Ureter (tissue), 1 donor: ENCODE data around the gene ZMYND15. TPM values are rescaled to one million over a fixed set of nuclear protein-coding genes. Genes with fewer than 3 reads are reported as not detected.

ENCODE experiments used
- DNase-seq: peaks from one replicate; pipeline ENCODE4 v3.0.0-alpha.2; 2020; ENCODE audit warnings: low spot score
- total RNA-seq: library from RNA; stranded (reverse); gene quantifications from one replicate; pipeline ENCODE4 v1.2.4, GENCODE V29; 2023
- donor health status: DM: yes; HTN: yes; CAD: no.

The ZMYND15 gene
- total RNA-seq, 1 donor from 2014 or later: 1.7 TPM

GRCh38 chr17:4716081-4716480 lies 23.6 kb upstream of the ZMYND15 start:
- DNase-seq: no peak

GRCh38 chr17:4717791-4718190 lies 21.8 kb upstream of the ZMYND15 start:
- DNase-seq: no peak

DNA sequence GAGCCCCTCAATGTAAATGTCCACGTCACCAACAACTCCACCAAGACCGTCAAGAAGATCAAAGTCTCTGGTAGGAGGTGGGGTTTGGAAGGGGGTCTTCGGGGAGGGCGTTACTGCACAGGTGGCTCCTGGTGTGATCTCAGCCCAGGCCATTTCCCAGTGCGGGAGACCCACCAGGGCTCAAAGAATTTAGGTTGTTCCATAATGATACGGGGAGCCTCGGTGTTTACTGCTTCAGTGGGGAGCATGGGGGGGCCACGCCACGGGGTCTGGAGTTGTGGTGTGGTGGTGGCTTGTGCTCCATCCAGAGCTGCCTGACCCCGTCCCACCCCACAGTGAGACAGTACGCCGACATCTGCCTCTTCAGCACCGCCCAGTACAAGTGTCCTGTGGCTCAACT lies 21.4 kb upstream of the ZMYND15 start:
- no peak for DNase-seq

GRCh38 chr17:4719146-4719545 lies 20.5 kb upstream of the ZMYND15 start:
- no peak for DNase-seq

DNA sequence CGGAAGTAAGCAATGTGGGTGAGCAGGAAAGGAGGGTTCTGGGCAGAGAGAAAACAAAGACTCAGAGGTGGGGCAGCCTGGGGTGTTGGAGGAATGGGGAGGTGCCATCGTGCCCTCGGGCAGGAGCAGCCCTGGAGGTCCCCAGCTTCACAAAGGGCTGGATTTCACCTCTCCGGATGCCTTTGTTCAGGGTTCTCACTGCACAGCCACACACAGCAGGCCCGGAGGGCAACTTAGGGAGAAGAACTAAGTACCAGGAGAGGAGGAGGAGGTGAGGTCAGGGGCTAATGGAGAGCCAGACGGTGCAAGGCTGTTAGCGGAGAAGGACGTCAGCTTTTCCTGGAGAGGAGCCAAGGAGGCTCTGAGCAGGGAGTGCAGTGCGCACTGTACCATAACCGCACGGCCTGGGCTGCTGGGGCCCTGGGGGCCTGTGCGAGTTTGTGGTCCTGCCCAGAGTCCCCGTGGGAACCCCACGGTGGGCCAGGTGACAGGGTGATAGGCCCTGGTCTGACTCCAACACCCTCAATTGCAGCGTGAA lies 19.9 kb upstream of the ZMYND15 start:
- DNase-seq: no peak

GRCh38 chr17:4720787-4721186 lies 18.8 kb upstream of the ZMYND15 start:
- DNase-seq: no peak

GRCh38 chr17:4721203-4722135 lies 18.2 kb upstream of the ZMYND15 start:
- DNase-seq: no peak

DNA sequence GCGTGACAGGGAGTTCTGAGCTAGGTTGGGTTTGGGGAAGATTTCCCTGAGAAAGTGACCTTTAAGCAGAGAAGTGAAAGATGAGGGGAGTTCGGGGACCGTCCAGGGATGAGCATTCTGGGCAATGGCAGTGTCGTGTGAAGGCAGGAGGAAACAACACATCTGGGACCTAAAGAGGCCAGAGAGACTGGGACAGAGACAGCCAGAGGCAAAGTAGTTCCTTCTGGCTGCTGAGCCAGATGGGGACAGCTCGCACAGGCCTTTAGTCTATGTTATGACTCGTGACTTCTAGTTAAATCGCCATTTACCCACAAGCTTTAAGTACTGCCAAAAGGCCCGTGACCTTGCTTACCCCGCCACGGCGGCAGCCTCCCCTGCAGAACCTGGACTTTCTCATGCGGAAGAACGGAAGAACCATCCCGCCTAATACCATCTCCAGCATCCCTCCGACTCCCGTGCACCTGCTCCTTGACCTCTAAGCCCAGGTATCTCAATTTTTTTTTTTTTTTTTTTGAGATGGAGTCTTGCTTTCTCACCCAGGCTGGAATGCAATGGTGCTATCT lies 16.9 kb upstream of the ZMYND15 start:
- no peak for DNase-seq

DNA sequence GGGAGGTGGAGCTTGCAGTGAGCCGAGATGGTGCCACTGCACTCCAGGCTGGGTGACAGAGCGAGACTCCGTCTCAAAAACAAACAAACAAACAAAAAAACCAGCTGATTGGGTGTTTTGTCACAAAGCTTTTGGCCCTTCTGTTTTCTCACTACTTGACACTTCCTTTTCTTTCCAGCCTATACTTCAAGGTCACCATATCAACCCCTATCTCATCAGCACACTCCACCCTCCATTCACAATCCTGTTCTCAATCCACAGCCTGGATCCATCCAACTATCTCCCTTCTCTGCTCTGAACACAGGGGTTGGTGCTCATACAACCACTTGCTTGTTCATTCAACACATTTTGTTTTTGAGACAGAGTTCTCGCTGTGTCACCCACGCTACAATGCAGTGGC lies 15.0 kb upstream of the ZMYND15 start:
- no peak for DNase-seq

GRCh38 chr17:4725646-4726310 lies 13.9 kb upstream of the ZMYND15 start:
- no peak for DNase-seq

DNA sequence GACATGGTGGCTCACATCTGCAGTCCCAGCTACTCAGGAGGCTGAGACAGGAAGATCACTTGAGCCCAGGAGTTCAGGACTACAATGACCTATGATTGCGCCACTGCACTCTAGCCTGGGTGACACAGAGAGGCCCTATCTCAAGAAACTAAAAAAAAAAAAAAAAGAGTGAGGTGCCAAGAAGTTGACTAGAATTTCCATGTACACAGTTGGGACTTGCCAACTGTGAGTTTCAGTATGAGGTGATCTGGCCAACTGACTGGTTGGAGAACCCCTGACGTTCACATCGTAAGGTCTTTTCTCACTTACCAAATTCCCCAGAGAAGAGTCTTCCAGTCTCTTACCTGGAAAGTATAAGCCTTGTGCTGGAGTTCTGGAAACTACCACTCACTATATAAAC lies 11.5 kb upstream of the ZMYND15 start:
- DNase-seq: no peak

GRCh38 chr17:4733073-4733531 lies 6.5 kb upstream of the ZMYND15 start:
- DNase-seq: no peak

GRCh38 chr17:4734857-4735475 lies 4.7 kb upstream of the ZMYND15 start:
- DNase-seq: no peak

DNA sequence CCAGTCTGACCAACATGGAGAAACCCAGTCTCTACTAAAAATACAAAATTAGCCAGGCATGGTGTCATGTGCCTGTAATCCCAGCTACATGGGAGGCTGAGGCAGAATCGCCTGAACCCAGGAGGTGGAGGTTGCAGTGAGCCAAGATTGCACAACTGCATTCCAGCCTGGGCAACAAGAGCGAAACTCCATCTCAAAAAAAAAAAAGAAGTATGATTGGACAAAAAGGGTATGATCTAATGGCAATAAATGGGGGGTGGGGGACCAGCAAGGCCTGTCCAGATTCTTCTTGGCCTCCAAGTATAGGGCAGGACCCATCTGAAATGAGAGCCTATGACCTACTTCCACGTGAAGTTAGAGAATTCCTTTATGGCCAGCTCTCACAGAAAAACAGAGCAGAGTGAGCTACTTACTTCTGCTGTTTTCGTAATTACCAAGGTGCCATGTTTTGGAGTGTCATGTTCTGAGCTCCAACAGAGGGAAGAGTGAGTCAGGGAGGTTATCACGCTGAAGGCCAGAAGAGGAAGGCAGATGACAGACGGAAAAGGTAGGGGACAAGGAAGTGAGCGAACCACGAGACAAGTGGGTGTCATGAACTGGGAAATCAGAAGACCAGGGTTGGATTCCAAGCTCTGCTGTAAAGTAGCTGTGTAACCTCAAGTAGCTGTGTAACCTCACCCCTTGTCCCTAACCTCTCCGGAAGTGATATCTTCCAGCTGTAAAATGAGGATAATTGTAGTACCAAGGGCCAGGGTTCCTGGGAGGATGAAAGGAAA lies 3.6 kb upstream of the ZMYND15 start:
- no peak for DNase-seq

GRCh38 chr17:4738136-4739121 lies 1.2 kb upstream of the ZMYND15 start:
- no peak for DNase-seq

GRCh38 chr17:4740025-4740351 lies 355 bp downstream of the ZMYND15 start:
- no peak for DNase-seq

- DNase-seq: no peak
Measured at GRCh38 chr17:4740584-4740983, 951 bp downstream of the ZMYND15 start.

DNA sequence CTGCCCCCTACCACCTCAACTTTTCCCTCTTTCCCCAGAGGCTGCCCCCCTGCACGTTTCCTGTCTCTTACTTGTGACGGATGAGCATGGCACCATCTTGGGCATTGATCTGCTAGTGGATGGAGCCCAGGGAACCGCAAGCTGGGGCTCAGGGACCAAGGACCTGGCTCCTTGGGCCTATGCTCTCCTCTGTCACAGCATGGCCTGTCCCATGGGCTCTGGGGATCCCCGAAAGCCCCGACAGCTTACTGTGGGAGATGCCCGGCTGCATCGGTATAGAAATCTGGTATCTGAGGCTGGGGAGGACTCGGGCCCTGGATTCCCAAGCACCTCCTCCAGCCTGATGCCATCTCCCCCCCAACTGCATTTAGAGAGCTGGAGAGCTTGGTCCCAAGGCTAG lies 1.9 kb downstream of the ZMYND15 start:
- no peak for DNase-seq

DNA sequence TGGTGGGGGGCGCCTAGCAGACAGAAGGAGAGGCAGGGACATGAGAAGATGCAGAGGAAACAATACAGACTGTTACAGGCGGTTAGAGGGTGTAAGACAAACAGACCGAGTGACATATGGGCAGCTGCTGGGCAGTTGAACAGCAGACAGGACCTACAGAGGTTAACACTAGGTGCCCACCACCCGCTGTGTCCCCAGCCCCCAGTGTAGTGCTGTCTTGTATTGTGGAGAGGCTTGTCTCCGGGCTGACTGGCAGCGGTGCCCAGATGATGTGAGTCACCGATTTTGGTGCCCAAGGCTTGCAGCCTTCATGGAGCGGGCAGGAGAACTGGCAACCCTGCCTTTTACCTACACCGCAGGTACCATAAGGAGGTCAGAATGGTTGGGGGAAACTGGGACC lies 2.5 kb downstream of the ZMYND15 start:
- no peak for DNase-seq

- no peak for DNase-seq
Measured at GRCh38 chr17:4742629-4743028, 3.0 kb downstream of the ZMYND15 start.
